ENCODE measurements around the gene CEP72.

DNA sequence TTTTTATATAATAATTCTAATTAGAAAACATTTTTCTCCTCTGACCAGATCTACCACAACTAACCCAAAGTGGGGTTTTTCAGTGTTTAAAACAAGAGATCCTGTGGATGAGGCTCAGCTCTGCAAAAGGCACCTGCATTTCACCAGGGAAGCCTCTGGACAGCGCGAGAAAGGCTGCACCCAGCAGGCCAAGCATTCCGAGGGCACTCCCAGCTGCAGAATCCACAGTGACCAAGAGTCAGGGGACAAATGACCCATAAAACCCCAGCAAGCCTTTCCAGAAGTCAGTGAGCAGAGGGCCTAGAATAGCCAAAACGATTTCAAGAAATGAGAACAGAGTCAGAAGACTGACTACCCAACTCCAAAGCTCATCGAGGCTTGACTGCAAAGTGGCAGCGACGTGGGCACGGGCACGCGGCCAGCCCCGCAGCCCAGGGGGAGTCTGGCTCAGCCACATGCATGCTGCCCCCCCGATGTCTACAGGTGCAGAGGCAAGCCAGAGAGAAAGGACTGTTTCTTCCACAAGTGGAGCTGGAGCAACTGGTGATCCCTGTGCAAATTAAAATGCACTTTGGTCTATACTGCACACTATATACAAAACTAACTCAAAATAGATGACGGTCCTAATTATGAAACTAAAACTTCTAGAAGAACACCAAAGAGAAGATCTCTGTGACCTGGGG, 54.8 kb downstream of the CEP72 start:
- TF ChIP-seq, protein P1, sequence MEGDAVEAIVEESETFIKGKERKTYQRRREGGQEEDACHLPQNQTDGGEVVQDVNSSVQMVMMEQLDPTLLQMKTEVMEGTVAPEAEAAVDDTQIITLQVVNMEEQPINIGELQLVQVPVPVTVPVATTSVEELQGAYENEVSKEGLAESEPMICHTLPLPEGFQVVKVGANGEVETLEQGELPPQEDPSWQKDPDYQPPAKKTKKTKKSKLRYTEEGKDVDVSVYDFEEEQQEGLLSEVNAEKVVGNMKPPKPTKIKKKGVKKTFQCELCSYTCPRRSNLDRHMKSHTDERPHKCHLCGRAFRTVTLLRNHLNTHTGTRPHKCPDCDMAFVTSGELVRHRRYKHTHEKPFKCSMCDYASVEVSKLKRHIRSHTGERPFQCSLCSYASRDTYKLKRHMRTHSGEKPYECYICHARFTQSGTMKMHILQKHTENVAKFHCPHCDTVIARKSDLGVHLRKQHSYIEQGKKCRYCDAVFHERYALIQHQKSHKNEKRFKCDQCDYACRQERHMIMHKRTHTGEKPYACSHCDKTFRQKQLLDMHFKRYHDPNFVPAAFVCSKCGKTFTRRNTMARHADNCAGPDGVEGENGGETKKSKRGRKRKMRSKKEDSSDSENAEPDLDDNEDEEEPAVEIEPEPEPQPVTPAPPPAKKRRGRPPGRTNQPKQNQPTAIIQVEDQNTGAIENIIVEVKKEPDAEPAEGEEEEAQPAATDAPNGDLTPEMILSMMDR (IDR thresholded peaks at IDR 0.05): no peak
- TF ChIP-seq EZH2 (IDR thresholded peaks at IDR 0.05) (no peak), EZH2phosphoT487 (IDR thresholded peaks at IDR 0.05) (no peak)
